ENCODE results near the gene DNAAF8. TPM values are rescaled to one million over a fixed set of nuclear protein-coding genes. Genes with fewer than 3 reads are reported as not detected.
"Not testable (repeated sequence)": the region's sequence is repeated elsewhere in the genome, so short reads cannot be mapped to it uniquely, and the experiment has no call there.

Gene DNAAF8
- polyA plus RNA-seq, 1 donor: 0.63 TPM

GRCh38 chr16:4723071-4723767 is 11.1 kb upstream of the DNAAF8 start:
- no peak for DNase-seq (ENCODE audit: low read depth)

- no peak for DNase-seq (ENCODE audit: low read depth)
Observed at GRCh38 chr16:4724661-4725270, 9.6 kb upstream of the DNAAF8 start.

- DNase-seq (ENCODE audit: low read depth): no peak
Observed at GRCh38 chr16:4726616-4727015, 7.7 kb upstream of the DNAAF8 start.

GRCh38 chr16:4728676-4729075 is 5.7 kb upstream of the DNAAF8 start:
- DNase-seq (ENCODE audit: low read depth): no peak

- DNase-seq (ENCODE audit: low read depth): no peak
Observed at GRCh38 chr16:4729876-4730275, 4.5 kb upstream of the DNAAF8 start.

- DNase-seq (ENCODE audit: low read depth): no peak
Observed at GRCh38 chr16:4733211-4733742, 1.1 kb upstream of the DNAAF8 start.

- no peak for DNase-seq (ENCODE audit: low read depth)
Observed at GRCh38 chr16:4733747-4734062, 632 bp upstream of the DNAAF8 start.

GRCh38 chr16:4734730-4735535 is 596 bp downstream of the DNAAF8 start:
- peak; percentile 60 for DNase-seq (ENCODE audit: low read depth)

GRCh38 chr16:4736546-4736945 is 2.2 kb downstream of the DNAAF8 start:
- DNase-seq (ENCODE audit: low read depth): no peak

- DNase-seq (ENCODE audit: low read depth): no peak
Observed at GRCh38 chr16:4737545-4737944, 3.2 kb downstream of the DNAAF8 start.

GRCh38 chr16:4738370-4738769 is 4.0 kb downstream of the DNAAF8 start:
- DNase-seq (ENCODE audit: low read depth): not testable (repeated sequence)

GRCh38 chr16:4743226-4743878 is 9.0 kb downstream of the DNAAF8 start:
- no peak for DNase-seq (ENCODE audit: low read depth)

- no peak for DNase-seq (ENCODE audit: low read depth)
Observed at GRCh38 chr16:4744555-4745273, 10.4 kb downstream of the DNAAF8 start.

GRCh38 chr16:4745274-4745569 is 10.9 kb downstream of the DNAAF8 start:
- no peak for DNase-seq (ENCODE audit: low read depth)

- DNase-seq (ENCODE audit: low read depth): no peak
Observed at GRCh38 chr16:4746215-4746614, 11.9 kb downstream of the DNAAF8 start.

- no peak for DNase-seq (ENCODE audit: low read depth)
Observed at GRCh38 chr16:4746991-4747574, 12.7 kb downstream of the DNAAF8 start.

GRCh38 chr16:4747906-4748681 is 13.8 kb downstream of the DNAAF8 start:
- DNase-seq (ENCODE audit: low read depth): no peak

- DNase-seq (ENCODE audit: low read depth): no peak
Observed at GRCh38 chr16:4748682-4749411, 14.5 kb downstream of the DNAAF8 start.

GRCh38 chr16:4749700-4750257 is 15.4 kb downstream of the DNAAF8 start:
- no peak for DNase-seq (ENCODE audit: low read depth)
